Progenitor cell of endocrine pancreas (in vitro differentiated cells): Measurements from ENCODE around the gene RABIF. TPM values are rescaled to one million over a fixed set of nuclear protein-coding genes. Genes with fewer than 3 reads are reported as not detected.

Source experiments
- DNase-seq: peaks from one replicate; pipeline ENCODE4 v3.0.0; 2021; ENCODE audit warnings: low spot score; ENCODE audit not compliant: unreplicated experiment
- H3K27ac Mint-ChIP-seq: 2 replicates; pipeline ENCODE4 v1.8.0; 2021; ENCODE audit warnings: mild to moderate bottlenecking, moderate library complexity, mixed read lengths
- H3K27me3 Mint-ChIP-seq: 2 replicates; pipeline ENCODE4 v1.8.0; 2021; ENCODE audit warnings: mixed read lengths
- H3K36me3 Mint-ChIP-seq: 2 replicates; pipeline ENCODE4 v1.8.0; 2022; ENCODE audit warnings: mixed read lengths; ENCODE audit not compliant: insufficient read depth
- H3K4me1 Mint-ChIP-seq: 2 replicates; pipeline ENCODE4 v1.8.0; 2021; ENCODE audit warnings: low read depth, mixed read lengths
- H3K4me3 Mint-ChIP-seq: 2 replicates; pipeline ENCODE4 v1.8.0; 2021; ENCODE audit warnings: low read depth, mild to moderate bottlenecking, moderate library complexity, mixed read lengths
- H3K9me3 Mint-ChIP-seq: 2 replicates; pipeline ENCODE4 v1.8.0; 2021; ENCODE audit warnings: low read depth, mixed read lengths
- total RNA-seq: library from RNA; stranded (reverse); gene quantifications from 2 replicates; pipeline ENCODE4 v1.2.1, GENCODE V29; 2021
- TF ChIP-seq, protein P1 (sequence below): fragments of 200-600 bp; sonication (generic); IDR thresholded peaks from one replicate; pipeline ENCODE4 v1.5.0; 2021; ENCODE audit warnings: antibody characterized with exemption, mild to moderate bottlenecking; ENCODE audit not compliant: unreplicated experiment

Gene RABIF
- total RNA-seq, 1 donor from 2014 or later = 9.7 TPM

GRCh38 chr1:202890392-202890791 lies 1.4 kb upstream of the RABIF start:
- H3K4me1 Mint-ChIP-seq = peaks cover 11% of the 10 kb centered on the region
- no peaks in the 10 kb centered on the region for H3K9me3 Mint-ChIP-seq
- H3K36me3 Mint-ChIP-seq = peaks cover 6% of the 10 kb centered on the region
- no peak overlapping the region for H3K4me3 Mint-ChIP-seq
- no peaks in the 10 kb centered on the region for H3K27me3 Mint-ChIP-seq
- no peak for DNase-seq
- H3K27ac Mint-ChIP-seq = no peak overlapping the region
- TF ChIP-seq, protein P1, sequence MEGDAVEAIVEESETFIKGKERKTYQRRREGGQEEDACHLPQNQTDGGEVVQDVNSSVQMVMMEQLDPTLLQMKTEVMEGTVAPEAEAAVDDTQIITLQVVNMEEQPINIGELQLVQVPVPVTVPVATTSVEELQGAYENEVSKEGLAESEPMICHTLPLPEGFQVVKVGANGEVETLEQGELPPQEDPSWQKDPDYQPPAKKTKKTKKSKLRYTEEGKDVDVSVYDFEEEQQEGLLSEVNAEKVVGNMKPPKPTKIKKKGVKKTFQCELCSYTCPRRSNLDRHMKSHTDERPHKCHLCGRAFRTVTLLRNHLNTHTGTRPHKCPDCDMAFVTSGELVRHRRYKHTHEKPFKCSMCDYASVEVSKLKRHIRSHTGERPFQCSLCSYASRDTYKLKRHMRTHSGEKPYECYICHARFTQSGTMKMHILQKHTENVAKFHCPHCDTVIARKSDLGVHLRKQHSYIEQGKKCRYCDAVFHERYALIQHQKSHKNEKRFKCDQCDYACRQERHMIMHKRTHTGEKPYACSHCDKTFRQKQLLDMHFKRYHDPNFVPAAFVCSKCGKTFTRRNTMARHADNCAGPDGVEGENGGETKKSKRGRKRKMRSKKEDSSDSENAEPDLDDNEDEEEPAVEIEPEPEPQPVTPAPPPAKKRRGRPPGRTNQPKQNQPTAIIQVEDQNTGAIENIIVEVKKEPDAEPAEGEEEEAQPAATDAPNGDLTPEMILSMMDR = no peak

DNA sequence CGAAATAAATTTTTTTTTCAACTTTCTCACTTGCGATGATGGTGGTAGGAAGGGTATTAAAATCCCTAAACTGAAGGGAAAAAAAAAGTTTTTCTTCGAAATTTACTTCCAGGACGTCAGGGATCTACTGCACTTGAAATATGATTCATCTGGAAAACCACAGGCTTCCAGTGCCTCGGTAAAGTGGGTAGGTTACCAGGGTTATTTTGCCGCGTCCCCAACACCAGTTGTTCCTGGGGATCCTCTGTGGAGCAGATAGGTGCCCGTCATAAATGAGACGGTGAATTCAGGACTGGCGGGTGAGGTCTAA lies 773 bp downstream of the RABIF start:
- Mint-ChIP-seq H3K36me3 (peaks cover 2% of the 10 kb centered on the region), H3K4me3 (peak overlapping the region; percentile 92), H3K27ac (peak overlapping the region; percentile 97), H3K27me3 (no peaks in the 10 kb centered on the region), H3K4me1 (peaks cover 11% of the 10 kb centered on the region), H3K9me3 (no peaks in the 10 kb centered on the region)
- TF ChIP-seq, protein P1 = no peak
- DNase-seq = no peak

DNA sequence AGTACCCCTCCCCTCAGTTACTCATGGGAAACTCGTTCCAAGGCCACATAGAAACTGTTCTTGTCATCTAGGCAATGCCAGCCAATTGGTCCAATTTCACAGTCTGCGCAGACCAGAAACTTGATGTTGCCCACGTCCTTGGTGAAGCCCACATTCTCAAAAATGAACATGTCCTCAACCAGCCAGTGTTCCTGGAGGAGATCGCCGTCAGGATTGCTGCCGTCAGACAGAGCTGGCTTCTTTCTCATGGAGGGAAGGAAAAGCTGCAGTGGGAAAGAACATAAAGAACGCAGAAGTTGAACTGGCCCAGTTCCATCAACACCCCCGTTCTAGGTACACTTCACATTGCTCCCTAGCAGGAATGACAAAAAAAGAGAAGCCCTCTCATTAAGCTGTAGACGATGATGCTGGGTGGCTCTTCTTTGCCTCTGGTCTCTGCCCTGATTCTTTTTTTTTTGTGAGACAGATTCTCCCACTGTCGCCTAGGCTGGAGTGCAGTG lies 7.9 kb downstream of the RABIF start:
- peaks cover 8% of the 10 kb centered on the region for H3K36me3 Mint-ChIP-seq
- TF ChIP-seq, protein P1 = no peak
- no peak for DNase-seq
- no peaks in the 10 kb centered on the region for H3K4me1 Mint-ChIP-seq
- no peak overlapping the region for H3K27ac Mint-ChIP-seq
- H3K27me3 Mint-ChIP-seq = no peaks in the 10 kb centered on the region
- H3K9me3 Mint-ChIP-seq = no peaks in the 10 kb centered on the region
- H3K4me3 Mint-ChIP-seq = no peak overlapping the region

DNA sequence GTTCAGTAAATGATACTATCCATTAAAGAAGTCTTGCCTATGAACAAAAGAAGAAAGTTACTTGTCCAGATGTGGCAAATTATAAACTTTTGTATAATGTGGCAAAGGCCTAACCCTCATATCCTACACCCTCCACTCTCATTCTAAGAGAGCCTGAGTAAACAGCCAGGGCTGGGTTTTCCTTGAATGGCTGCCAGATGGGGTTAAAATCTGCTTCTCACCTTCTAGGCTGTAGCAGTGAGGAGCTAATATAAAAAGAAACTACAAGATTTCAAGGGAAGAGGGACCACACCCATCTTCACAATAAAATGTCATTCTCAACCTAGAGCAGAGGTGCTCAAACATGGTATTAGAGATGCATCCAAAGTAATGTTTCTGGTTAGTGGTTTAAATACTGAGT lies 8.9 kb downstream of the RABIF start:
- DNase-seq = no peak
- Mint-ChIP-seq H3K27ac (no peak overlapping the region), H3K27me3 (no peaks in the 10 kb centered on the region), H3K9me3 (no peaks in the 10 kb centered on the region), H3K4me3 (no peak overlapping the region), H3K4me1 (no peaks in the 10 kb centered on the region), H3K36me3 (peaks cover 8% of the 10 kb centered on the region)
- TF ChIP-seq, protein P1 = no peak

DNA sequence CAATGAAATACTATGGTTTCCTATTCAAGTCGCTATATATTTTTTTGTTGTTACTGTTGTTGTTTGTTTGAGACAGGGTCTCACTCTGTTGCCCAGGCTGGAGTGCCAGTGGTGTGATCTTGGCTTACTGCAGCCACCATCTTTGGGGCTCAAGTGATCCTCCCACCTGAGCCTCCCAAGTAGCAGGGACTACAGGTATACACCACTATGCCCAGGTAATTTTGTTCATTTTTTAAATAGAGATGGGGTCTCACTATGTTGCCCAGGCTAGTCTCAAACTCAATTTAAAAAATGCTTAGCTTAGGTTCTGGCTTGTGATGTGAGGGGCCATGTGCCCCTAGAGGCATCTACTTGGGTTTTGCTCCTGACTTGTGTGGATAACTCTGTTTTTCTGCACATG lies 9.8 kb downstream of the RABIF start:
- H3K27me3 Mint-ChIP-seq = no peaks in the 10 kb centered on the region
- no peak for DNase-seq
- no peaks in the 10 kb centered on the region for H3K9me3 Mint-ChIP-seq
- H3K4me3 Mint-ChIP-seq = no peak overlapping the region
- peaks cover 8% of the 10 kb centered on the region for H3K36me3 Mint-ChIP-seq
- TF ChIP-seq, protein P1 = no peak
- H3K4me1 Mint-ChIP-seq = no peaks in the 10 kb centered on the region
- H3K27ac Mint-ChIP-seq = no peak overlapping the region

- TF ChIP-seq, protein P1 = no peak
- Mint-ChIP-seq H3K27ac (no peak overlapping the region), H3K36me3 (peaks cover 2% of the 10 kb centered on the region), H3K27me3 (no peaks in the 10 kb centered on the region), H3K4me3 (no peak overlapping the region), H3K9me3 (no peaks in the 10 kb centered on the region), H3K4me1 (no peaks in the 10 kb centered on the region)
- no peak for DNase-seq
These were observed 15.9 kb downstream of the RABIF start for GRCh38 chr1:202873026-202873425.
